Fibroblast of lung (primary cell): ENCODE data around the gene SLC4A2. TPM values are rescaled to one million over a fixed set of nuclear protein-coding genes. Genes with fewer than 3 reads are reported as not detected.

Experiments used
- DNase-seq, 2 donors: peaks; one replicate each; pipeline versions ENCODE4 v3.0.0 to v3.0.0-alpha.2; 2010; ENCODE audit warnings: low read depth in 2 of 2
- H2AFZ ChIP-seq: 2 replicates; pipeline ENCODE4 v1.5.1; 2012; ENCODE audit warnings: low read length, control low read depth, inconsistent platforms
- H3K27ac ChIP-seq: 2 replicates; pipeline ENCODE4 v1.5.1; 2011; ENCODE audit warnings: low read length, control low read depth; ENCODE audit not compliant: insufficient read depth
- H3K27me3 ChIP-seq: 2 replicates; pipeline ENCODE4 v1.5.1; 2011; ENCODE audit warnings: mild to moderate bottlenecking, low read length; ENCODE audit not compliant: control insufficient read depth, insufficient read depth
- H3K36me3 ChIP-seq: 2 replicates; pipeline ENCODE4 v1.5.1; 2011; ENCODE audit warnings: low read length; ENCODE audit not compliant: control insufficient read depth, insufficient read depth
- H3K4me1 ChIP-seq: 2 replicates; pipeline ENCODE4 v1.5.1; 2011; ENCODE audit warnings: low read length; ENCODE audit not compliant: control insufficient read depth, insufficient read depth; ENCODE audit errors: extremely low read depth
- H3K4me2 ChIP-seq: 2 replicates; pipeline ENCODE4 v1.5.1; 2011; ENCODE audit warnings: low read length, control low read depth; ENCODE audit not compliant: insufficient read depth; ENCODE audit errors: extremely low read depth
- H3K4me3 ChIP-seq, 4 experiments: fragments of 200-600 bp in 1 of 4; sonication (generic) in 1 of 4; replicated peaks in 1 of 4; 2 replicates each; pipeline ENCODE4 v1.5.1; 2011 to 2016; ENCODE audit warnings: low read length in 4 of 4, low read depth in 3 of 4, mild to moderate bottlenecking in 3 of 4, control low read depth in 2 of 4, inconsistent platforms in 1 of 4, mixed read lengths in 1 of 4; ENCODE audit not compliant: insufficient read depth in 1 of 4; ENCODE audit errors: control extremely low read depth in 1 of 4
- H3K79me2 ChIP-seq: 2 replicates; pipeline ENCODE4 v1.5.1; 2012; ENCODE audit warnings: mild to moderate bottlenecking, low read length, inconsistent platforms; ENCODE audit not compliant: control insufficient read depth, insufficient read depth
- H3K9ac ChIP-seq: 2 replicates; pipeline ENCODE4 v1.5.1; 2011; ENCODE audit warnings: mild to moderate bottlenecking, low read length, control low read depth; ENCODE audit not compliant: insufficient read depth
- H3K9me3 ChIP-seq: 2 replicates; pipeline ENCODE4 v1.5.1; 2012; ENCODE audit warnings: low read depth, low read length; ENCODE audit not compliant: control insufficient read depth, insufficient read depth
- H4K20me1 ChIP-seq: 2 replicates; pipeline ENCODE4 v1.5.1; 2011; ENCODE audit warnings: low read length; ENCODE audit not compliant: control insufficient read depth, insufficient read depth; ENCODE audit errors: extremely low read depth
- EZH2 ChIP-seq: IDR thresholded peaks from 2 replicates; pipeline ENCODE4 v1.5.1; 2012; ENCODE audit warnings: low read length, control low read depth, mild to moderate bottlenecking; ENCODE audit errors: missing control alignments
- polyA plus RNA-seq, 2 donors: library from polyadenylated mRNA; depleted of rRNA in 1 of 2; stranded (reverse) in 1 of 2; unstranded in 1 of 2; fragments of >200 nt; gene quantifications; 2 replicates each; pipeline ENCODE4 v1.2.1, GENCODE V29; 2011 to 2012; ENCODE audit warnings: missing spikeins in 1 of 2
- total RNA-seq: library from RNA; depleted of rRNA; stranded (reverse); fragments of >200 nt; gene quantifications from 2 replicates; pipeline ENCODE4 v1.2.1, GENCODE V29; 2014
- TF ChIP-seq, protein P1 (sequence below), 2 donors: IDR thresholded peaks in 1 of 2; conservative IDR thresholded peaks in 1 of 2; 1 replicate in 1 of 2; 2 replicates in 1 of 2; pipeline ENCODE4 v1.5.1; 2011 to 2012; ENCODE audit warnings: low read length in 2 of 2, control low read depth in 1 of 2, inconsistent platforms in 1 of 2, low read depth in 1 of 2, mild to moderate bottlenecking in 1 of 2

SLC4A2 gene
- total and polyA plus RNA-seq, 2 donors (not counting 1 experiment from before 2014, with no cell fraction given): 30.5 to 61.8 TPM

DNA sequence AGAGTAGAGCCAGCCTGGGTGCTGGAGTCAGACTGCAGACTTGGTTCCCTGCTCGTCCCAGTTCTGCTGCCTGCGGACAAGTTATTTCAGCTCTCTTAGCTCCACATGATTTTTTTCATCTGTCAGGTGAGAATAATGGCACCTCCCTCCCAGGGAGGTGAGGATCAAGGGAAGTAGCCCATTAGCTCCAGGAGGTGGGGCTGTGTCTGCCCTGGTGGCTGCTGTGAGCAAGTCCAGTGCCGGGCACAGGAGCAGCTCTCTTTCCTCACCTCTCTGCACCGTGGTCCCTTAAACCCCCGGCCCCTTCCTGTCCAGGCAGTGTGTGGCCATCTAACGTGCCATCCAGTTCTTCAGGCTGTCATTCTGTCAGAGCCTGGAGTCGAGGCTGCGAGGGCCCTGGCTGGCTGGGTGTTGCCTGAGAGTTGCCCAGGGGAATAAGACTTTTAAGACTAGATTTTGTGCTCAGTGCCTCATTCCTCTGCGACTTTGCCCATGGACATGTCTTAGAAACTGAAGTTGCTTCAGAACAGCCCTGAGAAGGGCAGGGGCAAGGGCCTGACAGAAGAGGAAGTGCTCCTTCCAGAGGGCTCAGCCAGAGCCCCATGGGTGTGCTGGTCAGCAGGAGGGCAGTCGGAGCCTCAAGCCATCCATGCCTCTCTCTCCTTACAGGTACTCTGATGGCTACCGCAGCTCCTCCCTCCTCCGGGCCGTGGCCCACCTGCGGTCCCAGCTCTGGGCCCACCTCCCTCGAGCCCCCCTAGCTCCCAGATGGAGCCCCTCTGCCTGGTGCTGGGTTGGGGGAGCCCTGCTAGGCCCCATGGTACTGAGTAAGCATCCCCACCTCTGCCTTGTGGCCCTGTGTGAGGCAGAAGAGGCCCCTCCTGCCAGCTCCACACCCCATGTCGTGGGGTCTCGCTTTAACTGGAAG lies 26.2 kb upstream of the SLC4A2 start:
- H3K27ac ChIP-seq: no peak overlapping the region
- H3K4me1 ChIP-seq: peaks cover 6% of the 10 kb centered on the region
- H3K36me3 ChIP-seq: peaks cover 17% of the 10 kb centered on the region
- DNase-seq: no peak
- H3K27me3 ChIP-seq: no peaks in the 10 kb centered on the region
- no peak overlapping the region for H3K4me3 ChIP-seq
- H4K20me1 ChIP-seq: no peaks in the 10 kb centered on the region
- TF ChIP-seq, protein P1, sequence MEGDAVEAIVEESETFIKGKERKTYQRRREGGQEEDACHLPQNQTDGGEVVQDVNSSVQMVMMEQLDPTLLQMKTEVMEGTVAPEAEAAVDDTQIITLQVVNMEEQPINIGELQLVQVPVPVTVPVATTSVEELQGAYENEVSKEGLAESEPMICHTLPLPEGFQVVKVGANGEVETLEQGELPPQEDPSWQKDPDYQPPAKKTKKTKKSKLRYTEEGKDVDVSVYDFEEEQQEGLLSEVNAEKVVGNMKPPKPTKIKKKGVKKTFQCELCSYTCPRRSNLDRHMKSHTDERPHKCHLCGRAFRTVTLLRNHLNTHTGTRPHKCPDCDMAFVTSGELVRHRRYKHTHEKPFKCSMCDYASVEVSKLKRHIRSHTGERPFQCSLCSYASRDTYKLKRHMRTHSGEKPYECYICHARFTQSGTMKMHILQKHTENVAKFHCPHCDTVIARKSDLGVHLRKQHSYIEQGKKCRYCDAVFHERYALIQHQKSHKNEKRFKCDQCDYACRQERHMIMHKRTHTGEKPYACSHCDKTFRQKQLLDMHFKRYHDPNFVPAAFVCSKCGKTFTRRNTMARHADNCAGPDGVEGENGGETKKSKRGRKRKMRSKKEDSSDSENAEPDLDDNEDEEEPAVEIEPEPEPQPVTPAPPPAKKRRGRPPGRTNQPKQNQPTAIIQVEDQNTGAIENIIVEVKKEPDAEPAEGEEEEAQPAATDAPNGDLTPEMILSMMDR (conservative IDR thresholded peaks at IDR 0.05 in 1 of 2, IDR thresholded peaks at IDR 0.05 in 1 of 2; ENCODE audit: low read depth in 1 of 2, low read length in 2 of 2): no peak
- no peak for TF ChIP-seq EZH2
- H2AFZ ChIP-seq: no peak overlapping the region
- peaks cover 2% of the 10 kb centered on the region for H3K79me2 ChIP-seq
- H3K9me3 ChIP-seq: no peaks in the 10 kb centered on the region
- H3K4me2 ChIP-seq: no peak overlapping the region
- no peak overlapping the region for H3K9ac ChIP-seq

DNA sequence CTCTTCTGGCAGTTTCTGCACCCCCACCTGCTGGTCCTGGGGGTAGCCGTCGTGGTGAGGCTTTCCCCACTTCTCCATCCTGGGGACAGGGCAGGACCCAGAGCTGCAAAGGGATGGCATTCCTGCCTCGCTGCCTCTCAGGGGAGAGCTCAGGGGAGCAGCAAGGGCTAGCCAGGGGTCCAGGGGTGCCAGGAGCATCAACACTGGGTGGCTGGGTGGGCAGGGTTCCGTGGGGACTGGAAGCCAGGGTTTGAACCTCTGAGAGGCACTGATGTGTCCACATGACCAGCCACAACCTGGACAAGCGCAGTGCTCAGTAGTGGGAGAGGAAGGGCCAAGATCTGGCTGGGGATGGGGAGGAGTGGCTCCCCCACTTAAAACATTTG lies 25.5 kb upstream of the SLC4A2 start:
- Histone ChIP-seq H3K4me1 (peaks cover 13% of the 10 kb centered on the region), H3K27ac (no peak overlapping the region), H3K9ac (no peak overlapping the region), H3K9me3 (no peaks in the 10 kb centered on the region), H2AFZ (no peak overlapping the region), H4K20me1 (no peaks in the 10 kb centered on the region), H3K4me2 (no peak overlapping the region), H3K27me3 (no peaks in the 10 kb centered on the region), H3K4me3 (no peak overlapping the region), H3K79me2 (peaks cover 2% of the 10 kb centered on the region), H3K36me3 (peaks cover 17% of the 10 kb centered on the region)
- no peak for DNase-seq
- TF ChIP-seq, protein P1 (conservative IDR thresholded peaks at IDR 0.05 in 1 of 2, IDR thresholded peaks at IDR 0.05 in 1 of 2; ENCODE audit: low read depth in 1 of 2, low read length in 2 of 2): no peak
- TF ChIP-seq EZH2: no peak

DNA sequence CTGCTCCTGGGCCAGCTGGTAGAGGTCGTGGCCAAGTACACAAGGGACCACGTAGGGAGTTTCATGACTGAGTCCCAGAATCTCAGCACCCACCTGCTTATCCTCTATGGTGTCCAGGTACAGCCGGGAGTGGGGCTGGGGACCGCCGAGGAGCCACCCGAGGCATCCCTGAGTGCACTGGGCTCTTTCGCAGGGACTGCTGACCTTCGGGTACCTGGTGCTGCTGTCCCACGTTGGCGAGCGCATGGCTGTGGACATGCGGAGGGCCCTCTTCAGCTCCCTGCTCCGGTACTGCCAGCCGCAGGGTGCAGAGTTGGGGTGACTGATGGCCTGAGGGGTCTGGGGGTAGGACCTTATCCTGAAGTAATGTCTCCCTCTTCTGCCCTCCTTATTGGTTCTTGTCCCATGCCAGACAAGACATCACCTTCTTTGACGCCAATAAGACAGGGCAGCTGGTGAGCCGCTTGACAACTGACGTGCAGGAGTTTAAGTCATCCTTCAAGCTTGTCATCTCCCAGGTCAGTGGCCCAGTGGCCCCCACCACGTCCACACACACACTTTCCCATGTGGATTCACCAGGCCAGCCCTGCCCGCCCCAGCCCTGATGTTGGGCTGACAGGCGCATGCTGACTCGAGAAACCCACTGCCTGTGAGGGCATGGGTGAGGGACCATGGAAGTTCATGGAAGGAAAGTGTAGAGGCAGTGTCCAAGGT lies 24.9 kb upstream of the SLC4A2 start:
- H3K9me3 ChIP-seq: no peaks in the 10 kb centered on the region
- no peaks in the 10 kb centered on the region for H3K79me2 ChIP-seq
- no peaks in the 10 kb centered on the region for H4K20me1 ChIP-seq
- no peak for TF ChIP-seq EZH2
- TF ChIP-seq, protein P1 (conservative IDR thresholded peaks at IDR 0.05 in 1 of 2, IDR thresholded peaks at IDR 0.05 in 1 of 2; ENCODE audit: low read depth in 1 of 2, low read length in 2 of 2): no peak
- peaks cover 17% of the 10 kb centered on the region for H3K36me3 ChIP-seq
- no peak for DNase-seq
- H3K9ac ChIP-seq: no peak overlapping the region
- peaks cover 16% of the 10 kb centered on the region for H3K4me1 ChIP-seq
- no peak overlapping the region for H2AFZ ChIP-seq
- no peak overlapping the region for H3K27ac ChIP-seq
- no peaks in the 10 kb centered on the region for H3K27me3 ChIP-seq
- H3K4me3 ChIP-seq: no peak overlapping the region
- no peak overlapping the region for H3K4me2 ChIP-seq
